Body of pancreas (tissue), 4 donors: ENCODE measurements around the gene CCDC68.

ENCODE experiments used
- POLR2A ChIP-seq, 3 donors: fragments of 450-650 bp; IDR thresholded peaks; one replicate each; pipeline ENCODE4 v1.6.1; 2016; ENCODE audit warnings: antibody characterized with exemption in 3 of 3, mild to moderate bottlenecking in 2 of 3
- TF ChIP-seq, protein P1 (sequence below), 7 experiments: fragments of 450-650 bp in 4 of 7; fragments of 200-600 bp in 3 of 7; sonication (generic) in 3 of 7; IDR thresholded peaks; one replicate each; pipeline ENCODE4 v1.5.1; 2016 to 2019; ENCODE audit warnings: antibody characterized with exemption in 7 of 7

DNA sequence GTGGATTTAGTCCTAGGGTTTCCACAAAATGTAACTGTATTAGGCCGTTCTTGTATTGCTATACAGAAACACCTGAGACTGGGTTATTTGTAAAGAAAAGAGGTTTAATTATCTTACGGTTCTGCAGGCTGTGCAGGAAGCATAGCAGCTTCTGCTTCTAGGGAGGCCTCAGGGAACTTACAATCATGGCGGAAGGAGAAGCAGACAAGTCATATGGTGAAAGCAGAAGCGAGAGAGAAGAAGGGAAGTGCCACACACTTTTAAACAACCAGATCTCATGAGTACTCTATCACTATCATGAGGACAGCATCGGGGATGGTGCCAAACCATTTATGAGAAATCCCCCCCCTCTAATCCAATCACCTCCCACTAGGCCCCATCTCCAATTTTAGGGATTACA is 9.5 kb upstream of the CCDC68 start:
- TF ChIP-seq, protein P1, sequence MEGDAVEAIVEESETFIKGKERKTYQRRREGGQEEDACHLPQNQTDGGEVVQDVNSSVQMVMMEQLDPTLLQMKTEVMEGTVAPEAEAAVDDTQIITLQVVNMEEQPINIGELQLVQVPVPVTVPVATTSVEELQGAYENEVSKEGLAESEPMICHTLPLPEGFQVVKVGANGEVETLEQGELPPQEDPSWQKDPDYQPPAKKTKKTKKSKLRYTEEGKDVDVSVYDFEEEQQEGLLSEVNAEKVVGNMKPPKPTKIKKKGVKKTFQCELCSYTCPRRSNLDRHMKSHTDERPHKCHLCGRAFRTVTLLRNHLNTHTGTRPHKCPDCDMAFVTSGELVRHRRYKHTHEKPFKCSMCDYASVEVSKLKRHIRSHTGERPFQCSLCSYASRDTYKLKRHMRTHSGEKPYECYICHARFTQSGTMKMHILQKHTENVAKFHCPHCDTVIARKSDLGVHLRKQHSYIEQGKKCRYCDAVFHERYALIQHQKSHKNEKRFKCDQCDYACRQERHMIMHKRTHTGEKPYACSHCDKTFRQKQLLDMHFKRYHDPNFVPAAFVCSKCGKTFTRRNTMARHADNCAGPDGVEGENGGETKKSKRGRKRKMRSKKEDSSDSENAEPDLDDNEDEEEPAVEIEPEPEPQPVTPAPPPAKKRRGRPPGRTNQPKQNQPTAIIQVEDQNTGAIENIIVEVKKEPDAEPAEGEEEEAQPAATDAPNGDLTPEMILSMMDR (IDR thresholded peaks at IDR 0.05), result no peak
- TF ChIP-seq POLR2A (IDR thresholded peaks at IDR 0.05), result no peak
